ENCODE data around the gene EGLN1.

The EGLN1 gene

GRCh38 chr1:231420959-231421545 lies 1.0 kb downstream of the EGLN1 start:
- no peak for DNase-seq

GRCh38 chr1:231420299-231420958 lies 1.7 kb downstream of the EGLN1 start:
- no peak for DNase-seq

GRCh38 chr1:231419738-231420298 lies 2.3 kb downstream of the EGLN1 start:
- DNase-seq: no peak

GRCh38 chr1:231419147-231419546 lies 2.9 kb downstream of the EGLN1 start:
- no peak for DNase-seq

GRCh38 chr1:231418741-231419107 lies 3.4 kb downstream of the EGLN1 start:
- DNase-seq: no peak

- no peak for DNase-seq
Observed at GRCh38 chr1:231418101-231418740, 3.9 kb downstream of the EGLN1 start.

- no peak for DNase-seq
Observed at GRCh38 chr1:231417513-231417912, 4.6 kb downstream of the EGLN1 start.

GRCh38 chr1:231416901-231417300 lies 5.2 kb downstream of the EGLN1 start:
- no peak for DNase-seq

- DNase-seq: no peak
Observed at GRCh38 chr1:231415018-231415583, 7.0 kb downstream of the EGLN1 start.

GRCh38 chr1:231414260-231415016 lies 7.6 kb downstream of the EGLN1 start:
- DNase-seq: no peak

- no peak for DNase-seq
Observed at GRCh38 chr1:231413749-231414082, 8.4 kb downstream of the EGLN1 start.

GRCh38 chr1:231411036-231411531 lies 11.0 kb downstream of the EGLN1 start:
- DNase-seq: no peak

GRCh38 chr1:231410036-231410612 lies 12.0 kb downstream of the EGLN1 start:
- no peak for DNase-seq

GRCh38 chr1:231408528-231409094 lies 13.5 kb downstream of the EGLN1 start:
- no peak for DNase-seq

- no peak for DNase-seq
Observed at GRCh38 chr1:231407547-231408396, 14.3 kb downstream of the EGLN1 start.

- DNase-seq: no peak
Observed at GRCh38 chr1:231407049-231407448, 15.0 kb downstream of the EGLN1 start.

- no peak for DNase-seq
Observed at GRCh38 chr1:231404318-231404717, 17.8 kb downstream of the EGLN1 start.

- DNase-seq: no peak
Observed at GRCh38 chr1:231401478-231401877, 20.6 kb downstream of the EGLN1 start.

GRCh38 chr1:231397886-231398671 lies 24.0 kb downstream of the EGLN1 start:
- DNase-seq: no peak

GRCh38 chr1:231396643-231397042 lies 25.4 kb downstream of the EGLN1 start:
- no peak for DNase-seq

Measured in NCI-H1930 (cell line).